B cell (primary cell): ENCODE results near the gene FRAT2. TPM values are rescaled to one million over a fixed set of nuclear protein-coding genes. Genes with fewer than 3 reads are reported as not detected.
A peak's percentile ranks its signal among the peaks of the same experiment; 100 is the strongest.

ENCODE experiments used
- ATAC-seq: fragments of 200-7000 bp; cut with Tn5 transposase; one replicate; pipeline ENCODE4 v1.10.0; 2021; ENCODE audit warnings: low read depth, mild to moderate bottlenecking, moderate number of reproducible peaks, moderate library complexity
- CTCF ChIA-PET: fragments of 350-600 bp; sonication (Branson Sonifier 250); formaldehyde crosslinking; loops from one replicate; lab custom pipeline; 2021; ENCODE audit warnings: antibody characterized with exemption, inconsistent platforms; lab: Charles Lee
- POLR2A ChIA-PET: fragments of 350-600 bp; sonication (Branson Sonifier 250); formaldehyde crosslinking; loops from one replicate; lab custom pipeline; 2021; ENCODE audit warnings: antibody characterized with exemption; lab: Charles Lee
- DNase-seq: peaks from one replicate; pipeline ENCODE4 v3.0.0; 2013
- H2AFZ ChIP-seq: 2 replicates; pipeline ENCODE4 v1.6.1; 2012; ENCODE audit warnings: mild to moderate bottlenecking, low read depth, low read length; ENCODE audit not compliant: insufficient read depth, poor library complexity, severe bottlenecking
- H3K27ac ChIP-seq, 2 donors: 1 replicate in 1 of 2; 2 replicates in 1 of 2; pipeline ENCODE4 v1.5.1; 2012 to 2013; ENCODE audit warnings: low read length in 2 of 2, mild to moderate bottlenecking in 2 of 2, moderate library complexity in 1 of 2
- H3K27me3 ChIP-seq, 4 experiments: fragments of 200-600 bp in 1 of 4; sonication (generic) in 1 of 4; replicated peaks in 1 of 4; 1 replicate in 2 of 4; 2 replicates in 2 of 4; pipeline versions ENCODE4 v1.6.1 to v1.7.0; 2013 to 2016; ENCODE audit warnings: low read length in 3 of 4, mild to moderate bottlenecking in 2 of 4, mixed read lengths in 1 of 4, moderate library complexity in 1 of 4; ENCODE audit not compliant: insufficient read depth in 4 of 4, control insufficient read depth in 3 of 4; ENCODE audit errors: control extremely low read depth in 1 of 4
- H3K36me3 ChIP-seq, 2 experiments: replicated peaks in 1 of 2; 1 replicate in 1 of 2; 2 replicates in 1 of 2; pipeline versions ENCODE4 v1.6.1 to v1.7.1; 2013; ENCODE audit warnings: low read length in 1 of 2; ENCODE audit not compliant: insufficient read depth in 2 of 2, control insufficient read depth in 1 of 2; ENCODE audit errors: control extremely low read depth in 1 of 2, extremely low read depth in 1 of 2
- H3K4me1 ChIP-seq, 2 donors: fragments of 200-600 bp in 1 of 2; sonication (generic) in 1 of 2; 1 replicate in 1 of 2; 2 replicates in 1 of 2; pipeline versions ENCODE4 v1.5.1 to v1.6.1; 2013 to 2017; ENCODE audit warnings: low read length in 2 of 2; ENCODE audit not compliant: control insufficient read depth in 2 of 2, insufficient read depth in 2 of 2
- H3K4me2 ChIP-seq: replicated peaks from 2 replicates; pipeline ENCODE3; 2012; ENCODE audit warnings: mild to moderate bottlenecking, low read depth, low read length; ENCODE audit not compliant: poor library complexity, severe bottlenecking
- H3K4me3 ChIP-seq, 5 experiments: fragments of 200-600 bp in 1 of 5; sonication (generic) in 1 of 5; 1 replicate in 3 of 5; 2 replicates in 2 of 5; pipeline versions ENCODE4 v1.5.1 to v1.7.0; 2011 to 2016; ENCODE audit warnings: low read length in 4 of 5, mild to moderate bottlenecking in 4 of 5, low read depth in 2 of 5, control low read depth in 1 of 5, moderate library complexity in 1 of 5; ENCODE audit not compliant: insufficient read depth in 1 of 5; ENCODE audit errors: control extremely low read depth in 1 of 5, extremely low read depth in 1 of 5
- H3K79me2 ChIP-seq: fragments of 200-600 bp; sonication (generic); one replicate; pipeline ENCODE4 v1.6.0; 2016; ENCODE audit warnings: low read length; ENCODE audit not compliant: control insufficient read depth, insufficient read depth
- H3K9ac ChIP-seq: fragments of 200-600 bp; sonication (generic); 2 replicates; pipeline ENCODE4 v1.6.1; 2017; ENCODE audit warnings: mild to moderate bottlenecking, low read length, moderate library complexity
- H3K9me3 ChIP-seq, 3 donors: one replicate each; pipeline versions ENCODE4 v1.6.1 to v1.7.1; 2013; ENCODE audit warnings: low read length in 2 of 3; ENCODE audit not compliant: control insufficient read depth in 2 of 3, insufficient read depth in 1 of 3; ENCODE audit errors: control extremely low read depth in 1 of 3
- H4K20me1 ChIP-seq: 2 replicates; pipeline ENCODE4 v1.6.0; 2012; ENCODE audit warnings: mild to moderate bottlenecking, low read length; ENCODE audit not compliant: insufficient read depth, control insufficient read depth, poor library complexity, severe bottlenecking
- H3K27ac Mint-ChIP-seq: one replicate; pipeline ENCODE4 v1.8.0; 2021; ENCODE audit warnings: mixed read lengths
- H3K27me3 Mint-ChIP-seq: one replicate; pipeline ENCODE4 v1.8.0; 2021; ENCODE audit warnings: mixed read lengths
- H3K4me1 Mint-ChIP-seq: one replicate; pipeline ENCODE4 v1.8.0; 2021; ENCODE audit warnings: mixed read lengths
- H3K4me3 Mint-ChIP-seq: one replicate; pipeline ENCODE4 v1.8.0; 2021; ENCODE audit warnings: mixed read lengths
- H3K9me3 Mint-ChIP-seq: one replicate; pipeline ENCODE4 v1.8.0; 2022; ENCODE audit warnings: mixed read lengths; ENCODE audit not compliant: insufficient read depth
- CTCF ChIP-seq: fragments of 200-600 bp; IDR thresholded peaks from one replicate; pipeline ENCODE4 v1.8.0; 2022; ENCODE audit warnings: antibody characterized with exemption, mild to moderate bottlenecking
- EZH2 ChIP-seq: IDR thresholded peaks from 2 replicates; pipeline ENCODE4 v1.6.1; 2012; ENCODE audit warnings: borderline replicate concordance, low read depth, mild to moderate bottlenecking, moderate library complexity, low read length; ENCODE audit not compliant: insufficient read depth, poor library complexity, severe bottlenecking
- WGBS: methylation state at CpG from one replicate; pipeline ENCODE4 v1.1.5; 2013; ENCODE audit warnings: missing lambda C conversion rate; ENCODE audit not compliant: insufficient coverage; 5-methylcytosine and 5-hydroxymethylcytosine counted together
- intact Hi-C: fragments of 100-400 bp; cut with micrococcal nuclease; formaldehyde crosslinking; loops from one replicate; pipeline ENCODE4 v1.10.0; 2022
- polyA plus RNA-seq: library from polyadenylated mRNA; depleted of rRNA; stranded (reverse); fragments of >200 nt; gene quantifications from 2 replicates; pipeline ENCODE4 v1.2.3, GENCODE V29; 2012
- total RNA-seq, 2 donors: library from RNA; stranded (reverse); fragments of 120-200 nt in 1 of 2; gene quantifications; 1 replicate in 1 of 2; 2 replicates in 1 of 2; pipeline versions ENCODE4 v1.2.3 to v1.2.4, GENCODE V29; 2013 to 2022

The FRAT2 gene
- total and polyA plus RNA-seq, 2 donors (not counting 1 experiment from before 2014, with no cell fraction given), result 4.9 to 30.2 TPM

DNA sequence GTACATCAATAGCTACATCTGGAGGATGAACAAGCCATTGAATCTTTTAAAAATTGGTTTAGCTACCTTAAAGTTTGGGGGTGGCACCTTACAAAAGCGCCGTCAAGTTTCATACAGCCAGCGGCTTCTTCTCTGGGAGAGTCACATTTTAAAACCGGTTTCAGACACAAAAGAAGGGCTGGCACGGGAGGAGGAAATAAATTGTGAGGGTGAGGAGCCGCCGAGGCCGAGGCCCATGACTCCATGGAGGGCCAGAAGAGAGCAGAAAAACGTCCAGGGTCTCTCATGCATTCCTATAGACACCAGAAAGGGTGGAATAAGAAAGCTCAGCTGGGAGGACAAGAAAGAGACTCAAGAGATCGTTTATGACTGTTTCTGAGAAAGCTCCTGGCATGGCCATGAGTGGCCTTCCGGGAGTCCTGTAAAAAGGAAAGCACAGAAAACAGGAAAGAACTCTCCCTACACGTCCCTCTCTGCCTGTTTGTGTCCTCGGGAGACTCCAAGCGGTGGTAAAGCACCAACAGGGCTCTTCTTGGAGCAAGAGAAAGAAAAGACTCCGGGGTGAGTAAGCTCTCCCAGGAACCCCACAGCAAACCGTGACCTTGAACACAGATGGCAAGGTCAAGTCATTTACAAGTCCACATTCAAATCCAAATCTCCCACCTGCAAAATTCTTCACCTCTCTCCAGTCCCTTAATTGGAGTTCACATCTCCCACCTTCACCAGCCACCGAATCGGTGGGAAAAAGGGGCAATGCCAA lies 1.8 kb downstream of the FRAT2 start:
- peaks cover 41% of the 10 kb centered on the region for H4K20me1 ChIP-seq
- peak overlapping the region; percentile 40 for H2AFZ ChIP-seq
- no peaks in the 10 kb centered on the region for H3K9me3 Mint-ChIP-seq
- no peaks in the 10 kb centered on the region for H3K9me3 ChIP-seq
- peak overlapping the region; percentile 85 for H3K9ac ChIP-seq
- H3K36me3 ChIP-seq, result peaks cover 8 to 21% of the 10 kb centered on the region in 2 experiments
- DNase-seq (no peak), ATAC-seq (no peak)
- H3K4me3 ChIP-seq, result peak overlapping the region; percentile 60 to 86 (median 74)
- H3K4me3 Mint-ChIP-seq, result peak overlapping the region; percentile 88
- H3K27ac ChIP-seq, result peak overlapping the region in 1 of 2 donors; percentile 56
- ChIA-PET CTCF (interaction anchor here (0.5 to 3.8 kb wide), 6 partner anchors 11 to 54 kb away, joined by 3 to 31 read pairs (median 3); partner anchors contain the start of gene FRAT1), POLR2A (interaction anchor here (0.5 to 4.2 kb wide), 5 partner anchors 10 to 48 kb away, joined by 3 to 32 read pairs (median 4); partner anchors contain the start of gene FRAT1)
- H3K27me3 ChIP-seq, result no peaks in the 10 kb centered on the region
- TF ChIP-seq EZH2 (no peak), CTCF (no peak)
- WGBS, result 49% methylated on average over 16 of the region's 18 CpGs
- peaks cover 38% of the 10 kb centered on the region for H3K4me1 Mint-ChIP-seq
- intact Hi-C loops, result loop anchor here (1.0 kb wide), 1 partner anchor 12 kb away; no protein-coding TSS in a partner anchor
- H3K79me2 ChIP-seq, result peaks cover 38% of the 10 kb centered on the region
- no peaks in the 10 kb centered on the region for H3K27me3 Mint-ChIP-seq
- peak overlapping the region; percentile 88 for H3K27ac Mint-ChIP-seq
- peaks cover 29 to 30% of the 10 kb centered on the region in 2 donors for H3K4me1 ChIP-seq
- H3K4me2 ChIP-seq, result peak overlapping the region; percentile 83
